Liver (tissue), 9 donors: ENCODE data around the gene FCHO2. TPM values are rescaled to one million over a fixed set of nuclear protein-coding genes. Genes with fewer than 3 reads are reported as not detected.

ENCODE experiments used
- DNase-seq: peaks from one replicate; pipeline ENCODE4 v3.0.0-alpha.2; 2017; ENCODE audit warnings: low spot score
- H3K27ac ChIP-seq, 2 donors: one replicate each; pipeline ENCODE4 v1.7.0; 2013; ENCODE audit warnings: inconsistent platforms in 2 of 2, low read length in 2 of 2, control low read depth in 1 of 2, low read depth in 1 of 2, mild to moderate bottlenecking in 1 of 2
- H3K27me3 ChIP-seq, 4 donors: one replicate each; pipeline versions ENCODE4 v1.6.1 to v1.7.0; 2013; ENCODE audit warnings: low read length in 3 of 4, inconsistent platforms in 1 of 4, mild to moderate bottlenecking in 1 of 4, moderate library complexity in 1 of 4; ENCODE audit not compliant: control insufficient read depth in 4 of 4, insufficient read depth in 4 of 4
- H3K36me3 ChIP-seq, 4 donors: one replicate each; pipeline versions ENCODE4 v1.6.1 to v1.7.0; 2013; ENCODE audit warnings: low read length in 3 of 4, mild to moderate bottlenecking in 3 of 4, low read depth in 1 of 4, moderate library complexity in 1 of 4; ENCODE audit not compliant: control insufficient read depth in 4 of 4, insufficient read depth in 3 of 4
- H3K4me1 ChIP-seq, 4 donors: one replicate each; pipeline versions ENCODE4 v1.6.1 to v1.7.0; 2013; ENCODE audit warnings: low read length in 3 of 4, mild to moderate bottlenecking in 3 of 4, moderate library complexity in 1 of 4; ENCODE audit not compliant: control insufficient read depth in 4 of 4, insufficient read depth in 4 of 4
- H3K4me3 ChIP-seq, 3 donors: one replicate each; pipeline versions ENCODE4 v1.6.1 to v1.7.0; 2013; ENCODE audit warnings: low read length in 3 of 3, control low read depth in 1 of 3, low read depth in 1 of 3, mild to moderate bottlenecking in 1 of 3
- H3K9ac ChIP-seq, 2 donors: one replicate each; pipeline ENCODE4 v1.7.0; 2013; ENCODE audit warnings: low read length in 2 of 2, mild to moderate bottlenecking in 2 of 2, moderate library complexity in 2 of 2, control low read depth in 1 of 2, low read depth in 1 of 2
- H3K9me3 ChIP-seq, 4 donors: one replicate each; pipeline versions ENCODE4 v1.6.1 to v1.7.0; 2013; ENCODE audit warnings: low read length in 3 of 4; ENCODE audit not compliant: control insufficient read depth in 4 of 4
- ATF3 ChIP-seq: IDR thresholded peaks from 2 replicates; pipeline ENCODE4 v1.6.1; 2016; ENCODE audit warnings: antibody characterized with exemption
- CTCF ChIP-seq: fragments of 150-350 bp; IDR thresholded peaks from 2 replicates; pipeline ENCODE4 v1.5.1; 2017; ENCODE audit warnings: improper control_type of control experiment, low read depth, low read length; ENCODE audit not compliant: missing input control
- EGR1 ChIP-seq, 2 donors: IDR thresholded peaks; 2 replicates each; pipeline ENCODE4 v1.6.1; 2016 to 2018; ENCODE audit warnings: antibody characterized with exemption in 2 of 2, low read depth in 2 of 2
- FOXA1 ChIP-seq: IDR thresholded peaks from 2 replicates; pipeline ENCODE4 v1.6.1; 2016; ENCODE audit warnings: antibody characterized with exemption
- FOXA2 ChIP-seq: IDR thresholded peaks from 2 replicates; pipeline ENCODE4 v1.6.1; 2016; ENCODE audit warnings: antibody characterized with exemption
- GABPA ChIP-seq, 2 donors: IDR thresholded peaks in 1 of 2; conservative IDR thresholded peaks in 1 of 2; 2 replicates each; pipeline ENCODE4 v1.6.1; 2016; ENCODE audit warnings: antibody characterized with exemption in 2 of 2, mild to moderate bottlenecking in 1 of 2, moderate library complexity in 1 of 2
- HNF4A ChIP-seq, 2 donors: conservative IDR thresholded peaks; 2 replicates each; pipeline ENCODE4 v1.6.1; 2016; ENCODE audit warnings: antibody characterized with exemption in 2 of 2, mild to moderate bottlenecking in 2 of 2
- HNF4G ChIP-seq: IDR thresholded peaks from 2 replicates; pipeline ENCODE4 v1.6.1; 2016; ENCODE audit warnings: antibody characterized with exemption
- JUND ChIP-seq, 2 donors: IDR thresholded peaks; 2 replicates each; pipeline ENCODE4 v1.6.1; 2016; ENCODE audit warnings: antibody characterized with exemption in 2 of 2
- MAX ChIP-seq: IDR thresholded peaks from 2 replicates; pipeline ENCODE4 v1.6.1; 2016; ENCODE audit warnings: antibody characterized with exemption
- NR2F2 ChIP-seq: IDR thresholded peaks from 2 replicates; pipeline ENCODE4 v1.6.1; 2016; ENCODE audit warnings: antibody characterized with exemption
- RAD21 ChIP-seq, 2 donors: IDR thresholded peaks; 2 replicates each; pipeline ENCODE4 v1.6.1; 2016; ENCODE audit warnings: antibody characterized with exemption in 2 of 2, mild to moderate bottlenecking in 2 of 2
- REST ChIP-seq: IDR thresholded peaks from 2 replicates; pipeline ENCODE4 v1.6.1; 2016; ENCODE audit warnings: antibody characterized with exemption, mild to moderate bottlenecking
- RXRA ChIP-seq, 2 donors: IDR thresholded peaks; 2 replicates each; pipeline ENCODE4 v1.6.1; 2017 to 2018; ENCODE audit warnings: antibody characterized with exemption in 2 of 2, mild to moderate bottlenecking in 1 of 2
- SP1 ChIP-seq: IDR thresholded peaks from 2 replicates; pipeline ENCODE4 v1.6.1; 2018; ENCODE audit warnings: antibody characterized with exemption, mild to moderate bottlenecking
- TAF1 ChIP-seq: conservative IDR thresholded peaks from 2 replicates; pipeline ENCODE4 v1.6.1; 2016; ENCODE audit warnings: antibody characterized with exemption, mild to moderate bottlenecking
- YY1 ChIP-seq: IDR thresholded peaks from 2 replicates; pipeline ENCODE4 v1.6.1; 2016; ENCODE audit warnings: antibody characterized with exemption, mild to moderate bottlenecking
- ZBTB33 ChIP-seq: IDR thresholded peaks from 2 replicates; pipeline ENCODE4 v1.6.1; 2016; ENCODE audit warnings: antibody characterized with exemption
- WGBS: extraction: QIAGEN DNeasy Blood & Tissue Kit; methylation state at CpG from one replicate; pipeline ENCODE4 v1.1.7; 2013; 5-methylcytosine and 5-hydroxymethylcytosine counted together
- polyA plus RNA-seq, 2 donors: library from polyadenylated mRNA; stranded (reverse) in 1 of 2; unstranded in 1 of 2; fragments of 200-250 nt in 1 of 2; fragments of >200 nt in 1 of 2; fragmentation: Nextera tagmentation in 1 of 2; extraction: Ambion mirVana in 1 of 2; gene quantifications; one replicate each; pipeline versions ENCODE4 v1.2.1 to v1.2.3, GENCODE V29; 2013 to 2015
- total RNA-seq, 2 donors: library from RNA; depleted of rRNA; stranded (reverse); fragments of >200 nt; gene quantifications; one replicate each; pipeline ENCODE4 v1.2.3, GENCODE V29; 2014
- donor health status: healthy.
- donor health status: healthy.
- donor health status: healthy.
- donor health status: healthy.
- donor health status: healthy.

The FCHO2 gene
- total and polyA plus RNA-seq, 4 donors, result 5.3 to 37.5 (median 9.3) TPM

GRCh38 chr5:72917371-72917776 lies 38.5 kb upstream of the FCHO2 start:
- WGBS, result 97% methylated on average over 1 of the region's 1 CpG
- Histone ChIP-seq H3K27ac (no peak overlapping the region), H3K4me1 (peaks cover 0 to 3% (median 0%) of the 10 kb centered on the region in 4 donors), H3K9ac (no peak overlapping the region), H3K27me3 (no peaks in the 10 kb centered on the region), H3K36me3 (peaks cover 0 to 2% (median 0%) of the 10 kb centered on the region in 4 donors), H3K9me3 (no peaks in the 10 kb centered on the region), H3K4me3 (no peak overlapping the region)
- TF ChIP-seq JUND (IDR thresholded peaks at IDR 0.05) (no peak), ZBTB33 (no peak), EGR1 (IDR thresholded peaks at IDR 0.05; ENCODE audit: low read depth in 2 of 2) (no peak), ATF3 (no peak), YY1 (no peak), CTCF (no peak), HNF4A (conservative IDR thresholded peaks at IDR 0.05) (no peak), FOXA2 (no peak), MAX (no peak), RAD21 (IDR thresholded peaks at IDR 0.05) (no peak), GABPA (IDR thresholded peaks at IDR 0.05 in 1 of 2, conservative IDR thresholded peaks at IDR 0.05 in 1 of 2) (no peak), FOXA1 (no peak), SP1 (no peak), HNF4G (no peak), NR2F2 (no peak), REST (no peak), TAF1 (no peak), RXRA (IDR thresholded peaks at IDR 0.05) (no peak)
- DNase-seq, result no peak
